ENCODE results near the gene CFAP73. TPM values are rescaled to one million over a fixed set of nuclear protein-coding genes. Genes with fewer than 3 reads are reported as not detected.
A peak's percentile ranks its signal among the peaks of the same experiment; 100 is the strongest.

The CFAP73 gene
- total RNA-seq, 3 donors from 2014 or later, result 0.29 to 0.46 (median 0.38) TPM

GRCh38 chr12:113174461-113175384 lies 25.2 kb downstream of the CFAP73 start:
- ATAC-seq, result peak; percentile 83 to 87
- H3K9me3 Mint-ChIP-seq, result no peaks in the 10 kb centered on the region

GRCh38 chr12:113179023-113179422 lies 29.5 kb downstream of the CFAP73 start:
- Mint-ChIP-seq H3K27me3 (ENCODE audit: low read depth) (no peaks in the 10 kb centered on the region), H3K9me3 (no peaks in the 10 kb centered on the region), H3K36me3 (ENCODE audit: insufficient read depth) (peaks cover 42% of the 10 kb centered on the region), H3K4me3 (no peak overlapping the region), H3K4me1 (ENCODE audit: low read depth) (peaks cover 21% of the 10 kb centered on the region)
- ATAC-seq, result no peak
- no peak for DNase-seq

More at GRCh38 chr12:113174461-113175384, 25.2 kb downstream of the CFAP73 start:
- Mint-ChIP-seq H3K4me1 (ENCODE audit: low read depth) (peaks cover 4% of the 10 kb centered on the region), H3K4me3 (no peak overlapping the region), H3K36me3 (ENCODE audit: insufficient read depth) (peaks cover 54% of the 10 kb centered on the region), H3K27me3 (ENCODE audit: low read depth) (no peaks in the 10 kb centered on the region)
- peak; percentile 78 for DNase-seq

GRCh38 chr12:113180333-113180732 lies 30.8 kb downstream of the CFAP73 start:
- Mint-ChIP-seq H3K9me3 (no peaks in the 10 kb centered on the region), H3K36me3 (ENCODE audit: insufficient read depth) (peaks cover 37% of the 10 kb centered on the region), H3K4me3 (no peak overlapping the region), H3K27me3 (ENCODE audit: low read depth) (no peaks in the 10 kb centered on the region), H3K4me1 (ENCODE audit: low read depth) (peaks cover 19% of the 10 kb centered on the region)
- ATAC-seq (no peak), DNase-seq (no peak)

- Mint-ChIP-seq H3K9me3 (no peaks in the 10 kb centered on the region), H3K36me3 (ENCODE audit: insufficient read depth) (peaks cover 36% of the 10 kb centered on the region), H3K4me1 (ENCODE audit: low read depth) (peaks cover 29% of the 10 kb centered on the region), H3K4me3 (no peak overlapping the region), H3K27me3 (ENCODE audit: low read depth) (no peaks in the 10 kb centered on the region)
- ATAC-seq, result no peak
- no peak for DNase-seq
These were observed 32.5 kb downstream of the CFAP73 start for GRCh38 chr12:113181975-113182374.

GRCh38 chr12:113183030-113183589 lies 33.6 kb downstream of the CFAP73 start:
- Mint-ChIP-seq H3K4me3 (peak overlapping the region; percentile 95), H3K36me3 (ENCODE audit: insufficient read depth) (peaks cover 28% of the 10 kb centered on the region), H3K27me3 (ENCODE audit: low read depth) (no peaks in the 10 kb centered on the region), H3K4me1 (ENCODE audit: low read depth) (peaks cover 34% of the 10 kb centered on the region), H3K9me3 (no peaks in the 10 kb centered on the region)
- DNase-seq (no peak), ATAC-seq (no peak)

- peak overlapping the region; percentile 95 for H3K4me3 Mint-ChIP-seq
- no peaks in the 10 kb centered on the region for H3K9me3 Mint-ChIP-seq
- peaks cover 25% of the 10 kb centered on the region for H3K36me3 Mint-ChIP-seq (ENCODE audit: insufficient read depth)
- peaks cover 36% of the 10 kb centered on the region for H3K4me1 Mint-ChIP-seq (ENCODE audit: low read depth)
- no peak for DNase-seq
- ATAC-seq, result peak; percentile 64 to 68
- no peaks in the 10 kb centered on the region for H3K27me3 Mint-ChIP-seq (ENCODE audit: low read depth)
These were observed 34.8 kb downstream of the CFAP73 start for GRCh38 chr12:113184098-113184899.

- H3K4me1 Mint-ChIP-seq (ENCODE audit: low read depth), result peaks cover 36% of the 10 kb centered on the region
- H3K4me3 Mint-ChIP-seq, result peak overlapping the region; percentile 95
- no peaks in the 10 kb centered on the region for H3K27me3 Mint-ChIP-seq (ENCODE audit: low read depth)
- peak; percentile 83 for DNase-seq
- H3K9me3 Mint-ChIP-seq, result no peaks in the 10 kb centered on the region
- peak; percentile 88 to 89 for ATAC-seq
- peaks cover 25% of the 10 kb centered on the region for H3K36me3 Mint-ChIP-seq (ENCODE audit: insufficient read depth)
These were observed 35.3 kb downstream of the CFAP73 start for GRCh38 chr12:113184900-113185179.

- H3K9me3 Mint-ChIP-seq, result no peaks in the 10 kb centered on the region
- ATAC-seq (peak; percentile 65 to 67), DNase-seq (peak; percentile 78)
- H3K36me3 Mint-ChIP-seq (ENCODE audit: insufficient read depth), result peaks cover 24% of the 10 kb centered on the region
- no peaks in the 10 kb centered on the region for H3K27me3 Mint-ChIP-seq (ENCODE audit: low read depth)
- peak within 1 kb of the TSS; percentile 95 for H3K4me3 Mint-ChIP-seq
- H3K4me1 Mint-ChIP-seq (ENCODE audit: low read depth), result peaks cover 36% of the 10 kb centered on the region
These were observed 35.9 kb downstream of the CFAP73 start, which contains the start of the genes DDX54 and RITA1 for GRCh38 chr12:113185180-113186032. DDX54 (minus strand) TSS chr12:113185478; CDS start chr12:113185451, 27 bp downstream. RITA1 (plus strand) TSS chr12:113185721; CDS start chr12:113186747, 1,026 bp downstream.

GRCh38 chr12:113186033-113186365 lies 36.5 kb downstream of the CFAP73 start:
- H3K27me3 Mint-ChIP-seq (ENCODE audit: low read depth), result no peaks in the 10 kb centered on the region
- no peaks in the 10 kb centered on the region for H3K9me3 Mint-ChIP-seq
- peaks cover 36% of the 10 kb centered on the region for H3K4me1 Mint-ChIP-seq (ENCODE audit: low read depth)
- peak overlapping the region; percentile 95 for H3K4me3 Mint-ChIP-seq
- H3K36me3 Mint-ChIP-seq (ENCODE audit: insufficient read depth), result peaks cover 18% of the 10 kb centered on the region
- ATAC-seq (no peak), DNase-seq (no peak)

- no peak for ATAC-seq
- Mint-ChIP-seq H3K27me3 (ENCODE audit: low read depth) (no peaks in the 10 kb centered on the region), H3K4me1 (ENCODE audit: low read depth) (peaks cover 36% of the 10 kb centered on the region), H3K4me3 (peak overlapping the region; percentile 95), H3K9me3 (no peaks in the 10 kb centered on the region), H3K36me3 (ENCODE audit: insufficient read depth) (peaks cover 21% of the 10 kb centered on the region)
- DNase-seq, result no peak
These were observed 37.3 kb downstream of the CFAP73 start for GRCh38 chr12:113186666-113187325.

- no peak for ATAC-seq
- Mint-ChIP-seq H3K36me3 (ENCODE audit: insufficient read depth) (peaks cover 25% of the 10 kb centered on the region), H3K4me3 (no peak overlapping the region), H3K9me3 (no peaks in the 10 kb centered on the region), H3K4me1 (ENCODE audit: low read depth) (peaks cover 20% of the 10 kb centered on the region), H3K27me3 (ENCODE audit: low read depth) (no peaks in the 10 kb centered on the region)
- DNase-seq, result no peak
These were observed 39.8 kb downstream of the CFAP73 start for GRCh38 chr12:113189361-113189760.

- H3K27me3 Mint-ChIP-seq (ENCODE audit: low read depth), result no peaks in the 10 kb centered on the region
- ATAC-seq (no peak), DNase-seq (no peak)
- peaks cover 25% of the 10 kb centered on the region for H3K36me3 Mint-ChIP-seq (ENCODE audit: insufficient read depth)
- no peak overlapping the region for H3K4me3 Mint-ChIP-seq
- no peaks in the 10 kb centered on the region for H3K9me3 Mint-ChIP-seq
- H3K4me1 Mint-ChIP-seq (ENCODE audit: low read depth), result peaks cover 17% of the 10 kb centered on the region
These were observed 41.2 kb downstream of the CFAP73 start for GRCh38 chr12:113190761-113191160.

- Mint-ChIP-seq H3K9me3 (no peaks in the 10 kb centered on the region), H3K4me3 (no peak overlapping the region), H3K4me1 (ENCODE audit: low read depth) (peaks cover 15% of the 10 kb centered on the region), H3K27me3 (ENCODE audit: low read depth) (no peaks in the 10 kb centered on the region), H3K36me3 (ENCODE audit: insufficient read depth) (peaks cover 25% of the 10 kb centered on the region)
- DNase-seq (no peak), ATAC-seq (no peak)
These were observed 41.7 kb downstream of the CFAP73 start for GRCh38 chr12:113191227-113191626.

Measured in activated T-cell treated with anti-CD3 and anti-CD28 coated beads, Interleukin-2, amount 50 U/mL, for 4 hours (primary cell).